Colonic mucosa (tissue), 4 donors: ENCODE measurements around the gene TAOK1. TPM values are rescaled to one million over a fixed set of nuclear protein-coding genes. Genes with fewer than 3 reads are reported as not detected.

Source experiments
- DNase-seq: peaks from one replicate; pipeline ENCODE4 v3.0.0-alpha.2; 2020
- H3K27ac ChIP-seq: fragments of 200-600 bp; one replicate; pipeline ENCODE4 v1.8.0; 2021
- H3K27me3 ChIP-seq: fragments of 200-600 bp; one replicate; pipeline ENCODE4 v1.8.0; 2021
- H3K36me3 ChIP-seq: fragments of 200-600 bp; one replicate; pipeline ENCODE4 v1.8.0; 2021
- H3K4me1 ChIP-seq: fragments of 200-600 bp; one replicate; pipeline ENCODE4 v1.8.0; 2021; ENCODE audit warnings: mild to moderate bottlenecking
- H3K4me3 ChIP-seq: fragments of 200-600 bp; one replicate; pipeline ENCODE4 v1.8.0; 2021
- H3K9ac ChIP-seq, 2 donors: one replicate each; pipeline ENCODE4 v1.7.0; 2013; ENCODE audit warnings: control low read depth in 2 of 2, low read depth in 2 of 2, low read length in 2 of 2
- H3K9me3 ChIP-seq: fragments of 200-600 bp; one replicate; pipeline ENCODE4 v1.8.0; 2021
- CTCF ChIP-seq: fragments of 200-600 bp; IDR thresholded peaks from one replicate; pipeline ENCODE4 v1.8.0; 2022; ENCODE audit warnings: antibody characterized with exemption, mild to moderate bottlenecking
- intact Hi-C: fragments of 100-400 bp; cut with DNase I; formaldehyde crosslinking; loops from one replicate; pipeline ENCODE4 v1.14.1; 2022
- total RNA-seq, 2 donors: library from RNA; stranded (reverse); fragmentation: NEBNext Ultra II Directional in 1 of 2; extraction: Animal tissue kit (Norgen Biotek cat#: 25700) in 1 of 2; gene quantifications; one replicate each; pipeline ENCODE4 v1.2.1, GENCODE V29; 2021
- donor health status: healthy.
- donor health status: DM: no; HTN: no; CAD: no.
- donor health status: DM: no; HTN: no; CAD: no.

The TAOK1 gene
- total RNA-seq, 2 donors from 2014 or later: 42.1 to 57.1 TPM

GRCh38 chr17:29569245-29569950 is 179.2 kb downstream of the TAOK1 start:
- H3K4me1 ChIP-seq: peaks cover 11% of the 10 kb centered on the region

GRCh38 chr17:29570521-29570920 is 180.4 kb downstream of the TAOK1 start:
- intact Hi-C loops: no loop called here
- Histone ChIP-seq H3K27ac (no peak overlapping the region), H3K9me3 (no peaks in the 10 kb centered on the region), H3K9ac (no peak overlapping the region), H3K4me1 (peaks cover 4% of the 10 kb centered on the region), H3K4me3 (no peak overlapping the region), H3K27me3 (no peaks in the 10 kb centered on the region), H3K36me3 (no peaks in the 10 kb centered on the region)
- TF ChIP-seq CTCF: no peak
- peak; percentile 19 for DNase-seq

More at GRCh38 chr17:29569245-29569950, 179.2 kb downstream of the TAOK1 start:
- no peaks in the 10 kb centered on the region for H3K36me3 ChIP-seq
- H3K4me3 ChIP-seq: peak overlapping the region; percentile 82
- intact Hi-C loops: no loop called here
- H3K9ac ChIP-seq: peak overlapping the region; percentile 85 to 88
- no peaks in the 10 kb centered on the region for H3K27me3 ChIP-seq
- no peak for TF ChIP-seq CTCF
- DNase-seq: peak; percentile 24
- peak overlapping the region; percentile 86 for H3K27ac ChIP-seq
- H3K9me3 ChIP-seq: no peaks in the 10 kb centered on the region

- Histone ChIP-seq H3K9me3 (no peaks in the 10 kb centered on the region), H3K4me3 (no peak overlapping the region), H3K27ac (no peak overlapping the region), H3K9ac (no peak overlapping the region), H3K4me1 (peaks cover 4% of the 10 kb centered on the region), H3K27me3 (no peaks in the 10 kb centered on the region), H3K36me3 (peaks cover 6% of the 10 kb centered on the region)
- TF ChIP-seq CTCF: no peak
- intact Hi-C loops: no loop called here
- peak; percentile 16 for DNase-seq
Measured at GRCh38 chr17:29571486-29571882, 181.3 kb downstream of the TAOK1 start.

- no peaks in the 10 kb centered on the region for H3K27me3 ChIP-seq
- H3K9ac ChIP-seq: peak overlapping the region in 1 of 2 donors; percentile 29
- peaks cover 6% of the 10 kb centered on the region for H3K36me3 ChIP-seq
- no peaks in the 10 kb centered on the region for H3K9me3 ChIP-seq
- TF ChIP-seq CTCF: no peak
- H3K4me3 ChIP-seq: peak overlapping the region; percentile 3
- peaks cover 4% of the 10 kb centered on the region for H3K4me1 ChIP-seq
- intact Hi-C loops: no loop called here
- peak; percentile 19 for DNase-seq
- H3K27ac ChIP-seq: no peak overlapping the region
Measured at GRCh38 chr17:29571883-29572681, 181.9 kb downstream of the TAOK1 start.

GRCh38 chr17:29572691-29573557 is 182.8 kb downstream of the TAOK1 start:
- H3K27ac ChIP-seq: no peak overlapping the region
- peaks cover 6% of the 10 kb centered on the region for H3K36me3 ChIP-seq
- peak overlapping the region; percentile 3 for H3K4me3 ChIP-seq
- DNase-seq: peak; percentile 47
- peaks cover 4% of the 10 kb centered on the region for H3K4me1 ChIP-seq
- no peaks in the 10 kb centered on the region for H3K9me3 ChIP-seq
- intact Hi-C loops: no loop called here
- H3K27me3 ChIP-seq: no peaks in the 10 kb centered on the region
- peak overlapping the region in 1 of 2 donors; percentile 6 for H3K9ac ChIP-seq
- peak; percentile 26 for TF ChIP-seq CTCF
